NCI-H1417 (cell line): ENCODE measurements around the gene ASMTL.
"Not testable (repeated sequence)": the region's sequence is repeated elsewhere in the genome, so short reads cannot be mapped to it uniquely, and the experiment has no call there.

Source experiments
- DNase-seq, 3 experiments: peaks; one replicate each; lab custom pipeline; 2025; lab: John Stamatoyannopoulos, UW

The ASMTL gene

GRCh38 chrX:1453951-1454785, 1.5 kb upstream of the ASMTL start:
- DNase-seq, result no peak

- DNase-seq, result no peak
Observed at GRCh38 chrX:1453395-1453783, 680 bp upstream of the ASMTL start.

DNA sequence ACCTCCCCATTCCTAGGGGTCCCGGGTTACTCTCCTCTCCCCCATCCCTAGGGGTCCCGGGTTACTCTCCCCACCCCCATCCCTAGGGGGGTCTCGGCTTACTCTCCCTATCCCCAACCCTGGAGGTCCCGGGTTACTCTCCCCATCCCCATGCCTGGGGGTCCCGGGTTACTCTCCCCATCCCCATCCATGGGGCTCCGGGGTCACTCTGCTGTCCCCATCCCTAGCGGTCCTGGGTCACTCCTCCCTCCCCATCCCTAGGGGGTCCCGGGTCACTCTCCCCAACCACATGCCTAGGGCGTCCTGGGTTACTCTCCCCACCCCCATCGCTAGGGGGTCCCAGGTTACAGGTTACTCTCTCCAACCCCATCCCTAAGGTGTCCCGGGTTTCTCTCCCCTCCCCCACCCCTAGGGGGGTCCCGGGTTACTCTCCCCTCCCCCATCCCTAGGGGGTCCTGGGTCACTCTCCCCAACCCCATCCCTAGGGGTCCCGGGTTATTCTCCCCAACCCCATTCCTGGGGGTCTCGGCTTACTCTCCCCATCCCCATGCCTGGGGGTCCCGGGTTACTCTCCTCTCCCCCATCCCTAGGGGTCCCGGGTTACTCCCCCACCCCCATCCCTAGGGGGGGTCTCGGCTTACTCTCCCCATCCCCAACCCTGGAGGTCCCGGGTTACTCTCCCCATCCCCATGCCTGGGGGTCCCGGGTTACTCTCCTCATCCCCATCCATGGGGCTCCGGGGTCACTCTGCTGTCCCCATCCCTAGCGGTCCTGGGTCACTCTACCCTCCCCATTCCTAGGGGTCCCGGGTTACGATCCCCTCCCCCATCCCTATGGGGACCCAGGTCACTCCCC, 821 bp downstream of the ASMTL start:
- no peak for DNase-seq

DNA sequence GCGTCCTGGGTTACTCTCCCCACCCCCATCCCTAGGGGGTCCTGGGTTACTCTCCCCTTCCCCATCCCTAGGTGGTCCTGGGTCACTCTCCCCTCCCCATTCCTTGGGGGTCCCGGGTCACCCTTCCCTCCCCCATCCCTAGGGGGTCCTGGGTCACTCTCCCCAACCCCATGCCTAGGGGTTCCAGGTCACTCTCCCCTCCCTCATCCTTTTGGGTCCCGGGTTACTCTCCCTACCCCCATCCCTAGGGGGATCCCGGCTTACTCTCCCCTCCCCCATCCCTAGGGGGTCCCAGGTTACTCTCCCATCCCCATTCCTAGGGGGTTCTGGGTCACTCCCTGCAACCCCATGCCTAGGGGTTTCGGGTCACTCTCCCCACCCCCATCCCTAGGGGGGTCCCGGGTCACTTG, 1.5 kb downstream of the ASMTL start:
- DNase-seq, result no peak

- no peak for DNase-seq
Observed at GRCh38 chrX:1450361-1451161, 2.1 kb downstream of the ASMTL start.

DNA sequence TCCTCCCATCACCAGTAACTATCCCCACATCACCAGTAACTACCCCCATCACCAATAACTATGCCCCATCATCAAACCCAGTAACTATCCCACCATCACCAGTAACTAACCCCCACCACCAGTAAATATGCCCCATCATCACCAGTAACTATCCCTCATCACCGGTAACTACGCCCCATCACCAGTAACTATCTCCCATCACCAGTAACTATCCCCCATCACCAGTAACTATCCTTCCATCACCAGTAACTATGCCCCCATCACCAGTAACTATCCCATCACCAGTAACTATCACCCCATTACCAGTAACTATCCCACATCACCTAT, 2.9 kb downstream of the ASMTL start:
- no peak for DNase-seq

DNA sequence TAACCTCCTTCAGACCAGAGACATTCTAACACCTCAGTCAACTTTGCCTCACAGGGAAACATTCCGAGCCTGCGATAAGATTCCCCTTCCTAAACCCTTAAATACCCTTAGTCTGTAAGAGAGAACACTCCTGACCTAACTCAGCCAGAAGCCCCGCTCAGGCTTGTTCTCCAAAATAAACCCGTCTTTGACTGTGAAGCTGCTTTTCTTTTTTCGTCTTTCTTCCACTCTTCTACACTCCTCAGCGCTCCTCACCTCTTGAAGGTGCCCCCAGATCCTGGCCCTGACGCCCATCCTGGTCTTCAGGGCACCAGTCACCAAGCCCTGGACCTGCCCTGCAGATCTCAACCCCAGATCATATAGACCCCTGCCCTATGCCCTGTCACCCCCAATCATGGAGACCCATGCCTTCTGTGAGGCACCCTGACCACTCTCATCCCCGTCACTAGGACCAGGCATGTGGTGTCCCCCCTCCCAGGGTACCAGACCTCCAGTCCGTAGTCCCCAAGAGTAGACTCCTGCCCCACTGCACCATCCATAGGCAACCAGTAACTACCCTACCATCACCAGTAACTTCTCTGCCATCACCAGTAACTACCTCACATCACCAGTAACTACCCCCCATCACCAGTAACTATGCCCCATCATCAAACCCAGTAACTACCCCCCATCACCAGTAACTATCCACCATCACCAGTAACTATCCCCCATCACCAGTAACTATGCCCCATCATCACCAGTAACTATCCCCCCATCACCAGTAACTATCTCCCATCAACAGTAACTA, 3.5 kb downstream of the ASMTL start:
- DNase-seq, result no peak

DNA sequence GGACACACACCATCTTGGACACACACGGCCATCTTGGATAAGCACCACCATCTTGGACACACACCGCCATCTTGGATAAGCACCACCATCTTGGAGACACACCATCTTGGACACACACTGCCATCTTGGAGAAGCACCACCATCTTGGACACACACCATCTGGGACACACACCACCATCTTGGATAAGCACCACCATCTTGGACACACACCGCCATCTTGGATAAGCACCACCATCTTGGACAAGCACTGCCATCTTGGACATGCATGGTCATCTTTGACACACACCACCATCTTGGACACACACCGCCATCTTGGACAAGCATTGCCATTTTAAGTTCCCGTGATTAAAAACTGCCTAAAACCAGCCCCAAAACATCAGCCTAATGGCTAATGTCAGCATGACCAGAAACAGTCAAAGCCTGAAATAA, 4.1 kb downstream of the ASMTL start:
- DNase-seq, result not testable (repeated sequence)

DNA sequence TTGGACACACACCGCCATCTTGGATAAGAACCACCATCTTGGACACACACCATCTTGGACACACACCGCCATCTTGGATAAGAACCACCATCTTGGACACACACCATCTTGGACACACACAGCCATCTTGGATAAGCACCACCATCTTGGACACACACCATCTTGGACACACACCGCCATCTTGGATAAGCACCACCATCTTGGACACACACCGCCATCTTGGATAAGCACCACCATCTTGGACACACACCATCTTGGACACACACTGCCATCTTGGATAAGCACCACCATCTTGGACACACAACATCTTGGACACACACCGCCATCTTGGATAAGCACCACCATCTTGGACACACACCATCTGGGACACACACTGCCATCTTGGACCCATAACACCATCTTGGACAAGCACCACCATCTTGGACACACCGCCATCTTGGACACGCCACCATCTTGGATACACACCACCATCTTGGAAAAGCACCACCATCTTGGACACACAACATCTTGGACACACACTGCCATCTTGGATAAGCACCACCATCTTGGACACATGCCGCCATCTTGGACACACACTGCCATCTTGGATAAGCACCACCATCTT, 4.6 kb downstream of the ASMTL start:
- DNase-seq, result not testable (repeated sequence)

DNA sequence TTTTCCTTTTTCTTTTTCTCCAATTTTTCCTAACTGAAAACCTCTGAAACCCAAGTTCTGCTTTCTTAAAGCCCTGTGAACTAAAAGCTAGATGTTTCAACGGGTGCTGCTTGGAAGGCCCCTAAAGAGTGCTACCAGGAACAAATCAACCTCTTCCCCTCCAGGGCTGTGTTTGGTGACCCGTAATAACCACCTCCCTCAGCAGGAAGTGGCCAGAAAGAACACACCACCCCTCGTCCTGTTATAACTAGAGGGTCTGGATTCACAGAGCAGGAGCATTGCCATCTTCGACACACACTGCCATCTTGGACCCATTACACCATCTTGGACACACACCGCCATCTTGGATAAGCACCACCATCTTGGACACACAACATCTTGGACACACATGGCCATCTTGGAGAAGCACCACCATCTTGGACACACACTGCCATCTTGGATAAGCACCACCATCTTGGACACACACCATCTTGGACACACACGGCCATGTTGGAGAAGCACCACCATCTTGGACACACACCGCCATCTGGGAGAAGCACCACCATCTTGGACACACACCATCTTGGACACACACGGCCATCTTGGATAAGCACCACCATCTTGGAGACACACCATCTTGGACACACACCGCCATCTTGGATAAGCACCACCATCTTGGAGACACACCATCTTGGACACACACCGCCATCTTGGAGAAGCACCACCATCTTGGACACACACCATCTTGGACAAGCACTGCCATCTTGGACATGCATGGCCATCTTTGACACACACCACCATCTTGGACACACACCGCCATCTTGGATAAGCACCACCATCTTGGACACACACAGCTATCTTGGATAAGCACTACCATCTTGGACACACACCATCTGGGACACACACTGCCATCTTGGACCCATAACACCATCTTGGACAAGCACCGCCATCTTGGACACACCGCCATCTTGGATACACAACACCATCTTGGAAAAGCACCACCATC, 5.4 kb downstream of the ASMTL start:
- not testable (repeated sequence) for DNase-seq

GRCh38 chrX:1444561-1445500, 7.9 kb downstream of the ASMTL start:
- no peak for DNase-seq

DNA sequence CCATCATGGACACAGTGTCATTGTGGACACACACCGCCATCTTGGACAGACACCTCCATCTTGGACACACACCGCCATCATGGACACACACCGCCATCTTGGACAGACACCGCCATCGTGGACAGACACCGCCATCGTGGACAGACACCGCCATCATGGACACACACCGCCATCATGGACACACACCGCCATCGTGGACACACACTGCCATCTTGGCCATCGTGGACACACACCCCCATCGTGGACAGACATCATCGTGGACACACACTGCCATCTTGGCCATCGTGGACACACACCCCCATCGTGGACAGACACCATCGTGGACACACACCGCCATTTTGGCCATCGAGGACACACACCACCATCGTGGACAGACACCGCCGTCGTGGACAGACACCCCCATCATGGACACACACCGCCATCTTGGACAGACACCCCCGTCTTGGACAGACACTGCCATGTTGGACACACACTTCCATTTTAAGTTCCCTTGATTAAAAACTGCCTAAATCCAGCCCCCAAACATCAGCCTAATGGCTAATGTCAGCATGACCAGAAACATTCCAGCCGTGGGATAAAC, 9.1 kb downstream of the ASMTL start:
- DNase-seq, result no peak

DNA sequence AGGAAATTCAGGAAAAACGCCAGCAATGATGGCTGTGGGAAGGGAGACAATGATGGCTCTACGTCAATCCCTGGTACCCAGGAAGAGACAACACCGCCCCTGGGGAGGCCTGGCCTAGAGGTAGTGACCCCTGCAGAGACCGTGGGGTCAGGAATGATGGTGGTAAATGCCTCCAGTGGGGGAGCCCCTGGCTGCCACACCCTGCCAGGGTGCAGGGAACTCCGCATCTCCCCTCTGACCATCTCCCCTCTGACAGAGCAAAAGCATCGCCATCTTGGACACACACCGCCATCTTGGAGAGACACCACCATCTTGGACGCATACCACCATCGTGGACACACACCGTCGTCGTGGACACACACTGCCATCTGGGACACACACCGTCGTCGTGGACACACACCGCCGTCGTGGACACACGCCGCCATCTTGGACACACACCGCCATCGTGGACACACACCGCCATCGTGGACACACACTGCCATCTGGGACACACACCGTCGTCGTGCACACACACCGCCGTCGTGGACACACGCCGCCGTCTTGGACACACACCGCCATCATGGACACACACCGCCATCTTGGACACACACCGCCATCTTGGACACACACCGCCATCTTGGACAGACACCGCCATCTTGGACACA, 9.9 kb downstream of the ASMTL start:
- DNase-seq, result no peak

DNA sequence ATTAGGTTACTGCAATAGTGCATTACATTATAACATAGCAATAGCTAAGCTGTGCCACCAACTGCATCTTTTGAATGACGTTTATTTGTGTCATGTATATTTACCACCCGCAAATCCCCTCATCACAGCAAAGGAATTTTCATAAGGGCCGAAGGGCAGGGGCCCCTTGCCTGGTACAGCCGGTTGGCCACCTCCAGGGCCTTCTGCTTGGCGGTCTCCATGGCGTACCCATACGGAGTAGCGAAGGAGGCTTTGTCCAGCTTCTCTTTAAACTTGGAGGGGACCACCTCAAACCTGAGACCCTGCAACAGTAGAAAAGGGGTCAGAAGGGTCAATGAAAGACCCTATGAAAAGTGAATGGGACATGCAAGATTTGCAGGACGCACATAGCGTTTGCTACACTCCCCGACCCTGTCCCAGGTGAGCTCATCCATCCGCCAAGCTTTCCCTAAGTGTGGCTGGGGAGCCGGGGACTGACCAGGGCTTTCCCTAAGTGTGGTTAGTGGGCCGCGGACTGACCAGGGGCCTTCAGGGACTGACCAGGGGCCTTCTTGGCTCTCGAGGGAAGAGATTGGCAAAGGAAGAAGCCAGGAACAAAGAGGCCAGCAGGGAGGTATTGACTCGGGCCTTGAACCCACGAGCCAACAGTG, 10.6 kb downstream of the ASMTL start:
- no peak for DNase-seq

- DNase-seq, result no peak
Observed at GRCh38 chrX:1440506-1440905, 12.2 kb downstream of the ASMTL start.

DNA sequence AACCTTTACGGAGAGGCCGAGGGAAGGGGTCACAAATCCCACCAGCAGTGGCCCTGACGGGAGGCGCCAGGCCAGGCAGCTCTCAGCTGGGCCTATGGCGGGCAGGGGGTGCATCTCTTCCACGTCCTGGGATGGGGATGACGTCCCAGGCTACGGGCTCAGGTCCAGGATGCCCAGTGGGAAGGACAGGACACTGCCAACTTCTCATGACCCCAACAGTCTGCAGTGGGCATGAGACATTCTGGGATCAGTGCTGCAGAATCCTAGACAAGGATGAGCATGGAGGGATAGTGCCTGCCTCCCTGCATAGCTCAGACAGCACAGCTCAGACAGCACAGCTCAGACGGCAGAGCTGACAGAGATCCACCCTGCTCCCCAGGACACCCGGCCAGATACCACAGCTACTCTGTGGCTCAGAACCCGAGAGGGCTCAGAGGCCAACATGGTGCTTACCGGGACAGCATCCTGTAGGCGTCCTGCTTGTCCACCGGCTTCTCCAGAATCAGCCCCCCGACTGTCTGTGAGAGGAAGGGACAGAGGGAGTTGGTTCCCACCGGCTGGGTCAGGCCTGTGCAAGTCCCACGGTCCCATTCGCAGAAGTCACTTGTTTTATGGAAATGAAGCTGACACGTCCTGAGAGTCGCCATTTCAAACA, 17.3 kb downstream of the ASMTL start:
- no peak for DNase-seq

DNA sequence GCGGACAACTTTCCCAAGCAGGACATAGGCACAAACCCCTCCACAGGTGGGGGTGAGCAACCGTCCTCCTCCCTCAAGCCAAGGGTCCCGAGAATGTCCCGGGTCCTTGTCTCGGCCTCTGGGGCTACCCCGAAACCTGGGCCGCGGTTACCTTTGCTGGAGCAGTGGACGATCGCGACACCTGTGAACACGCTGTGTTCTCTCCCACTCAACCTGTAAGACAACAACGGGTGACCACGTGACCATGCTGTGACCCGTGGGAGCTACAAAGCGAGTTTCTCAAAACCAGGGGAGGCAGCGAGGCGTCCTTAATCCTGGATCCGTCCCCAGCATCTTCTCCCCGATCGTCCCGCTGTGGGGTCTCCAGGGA, 17.9 kb downstream of the ASMTL start:
- no peak for DNase-seq
